Keratinocyte (primary cell): ENCODE measurements around the gene HERC2. TPM values are rescaled to one million over a fixed set of nuclear protein-coding genes. Genes with fewer than 3 reads are reported as not detected.

Source experiments
- DNase-seq: peaks from one replicate; pipeline ENCODE4 v3.0.0-alpha.2; 2011; ENCODE audit warnings: low read depth, missing footprints, low spot score
- FAIRE-seq: peaks from 2 replicates; lab custom pipeline; 2011; peaks lifted over from hg19 to GRCh38; lab: Jason Lieb, UNC
- H2AFZ ChIP-seq: 2 replicates; pipeline ENCODE4 v1.6.0; 2012; ENCODE audit warnings: low read length, control low read depth, inconsistent platforms; ENCODE audit not compliant: control insufficient read depth
- H3K27ac ChIP-seq: 2 replicates; pipeline ENCODE4 v1.5.1; 2011; ENCODE audit warnings: low read length; ENCODE audit not compliant: control insufficient read depth, insufficient read depth
- H3K27me3 ChIP-seq: 3 replicates; pipeline ENCODE4 v1.6.0; 2011; ENCODE audit warnings: low read length; ENCODE audit not compliant: control insufficient read depth, insufficient read depth; ENCODE audit errors: extremely low read depth
- H3K36me3 ChIP-seq, 2 experiments: 2 replicates in 1 of 2; 3 replicates in 1 of 2; pipeline ENCODE4 v1.5.1; 2011; ENCODE audit warnings: low read length in 2 of 2, mild to moderate bottlenecking in 1 of 2; ENCODE audit not compliant: control insufficient read depth in 2 of 2, insufficient read depth in 2 of 2; ENCODE audit errors: extremely low read depth in 1 of 2
- H3K4me1 ChIP-seq: 3 replicates; pipeline ENCODE4 v1.5.1; 2011; ENCODE audit warnings: low read length; ENCODE audit not compliant: control insufficient read depth, insufficient read depth; ENCODE audit errors: extremely low read depth
- H3K4me2 ChIP-seq: 3 replicates; pipeline ENCODE4 v1.6.0; 2011; ENCODE audit warnings: low read depth, low read length; ENCODE audit not compliant: control insufficient read depth, insufficient read depth; ENCODE audit errors: extremely low read depth
- H3K4me3 ChIP-seq, 3 experiments: fragments of 200-600 bp in 1 of 3; sonication (generic) in 1 of 3; 2 replicates in 2 of 3; 3 replicates in 1 of 3; pipeline ENCODE4 v1.5.1; 2011 to 2016; ENCODE audit warnings: low read length in 3 of 3, mild to moderate bottlenecking in 3 of 3, control low read depth in 2 of 3, inconsistent platforms in 1 of 3, low read depth in 1 of 3, mixed read lengths in 1 of 3, mixed run types in 1 of 3, moderate library complexity in 1 of 3; ENCODE audit not compliant: control insufficient read depth in 2 of 3, insufficient read depth in 2 of 3; ENCODE audit errors: extremely low read depth in 1 of 3
- H3K79me2 ChIP-seq: 2 replicates; pipeline ENCODE4 v1.6.0; 2012; ENCODE audit warnings: low read length; ENCODE audit not compliant: control insufficient read depth, insufficient read depth
- H3K9ac ChIP-seq: 3 replicates; pipeline ENCODE4 v1.6.0; 2011; ENCODE audit warnings: low read length; ENCODE audit not compliant: control insufficient read depth, insufficient read depth; ENCODE audit errors: extremely low read depth
- H3K9me1 ChIP-seq: 3 replicates; pipeline ENCODE4 v1.6.0; 2011; ENCODE audit warnings: low read length; ENCODE audit not compliant: control insufficient read depth, insufficient read depth; ENCODE audit errors: extremely low read depth
- H3K9me3 ChIP-seq: 2 replicates; pipeline ENCODE4 v1.5.1; 2012; ENCODE audit warnings: low read depth, low read length; ENCODE audit not compliant: control insufficient read depth
- H4K20me1 ChIP-seq: 3 replicates; pipeline ENCODE4 v1.6.0; 2011; ENCODE audit warnings: low read length; ENCODE audit not compliant: control insufficient read depth, insufficient read depth; ENCODE audit errors: extremely low read depth
- CTCF ChIP-seq, 3 experiments: IDR thresholded peaks in 1 of 3; conservative IDR thresholded peaks in 1 of 3; optimal IDR thresholded peaks in 1 of 3; 2 replicates in 2 of 3; 3 replicates in 1 of 3; pipeline versions ENCODE3 to v1.5.1; 2011; ENCODE audit warnings: low read length in 3 of 3, mild to moderate bottlenecking in 3 of 3, moderate library complexity in 2 of 3, control low read depth in 1 of 3, inconsistent platforms in 1 of 3; ENCODE audit not compliant: insufficient read depth in 2 of 3; ENCODE audit errors: extremely low read depth in 1 of 3
- EZH2 ChIP-seq: IDR thresholded peaks from one replicate; pipeline ENCODE4 v1.6.1; 2012; ENCODE audit warnings: inconsistent platforms, mild to moderate bottlenecking, low read length, moderate library complexity
- dilution Hi-C: fragments of 300-500 bp; cut with MboI; formaldehyde crosslinking; loops from one replicate; pipeline ENCODE4 v1.7.0; 2020; ENCODE audit warnings: low sequenced_read_pairs; ENCODE audit not compliant: extremely low pct_ligation_motif_present
- polyA plus RNA-seq, 5 experiments: library from polyadenylated mRNA; depleted of rRNA in 3 of 5; stranded (reverse) in 3 of 5; stranded (forward) in 1 of 5; unstranded in 1 of 5; fragments of >200 nt; gene quantifications; 1 replicate in 1 of 5; 2 replicates in 3 of 5; 3 replicates in 1 of 5; pipeline versions ENCODE4 v1.2.1 to v1.2.3, GENCODE V29; 2011 to 2012; ENCODE audit warnings: missing spikeins in 2 of 5, low read depth in 1 of 5, low replicate concordance in 1 of 5

Gene HERC2
- polyA plus RNA-seq, 1 donor (not counting 4 experiments of a cell fraction or from before 2014, with no cell fraction given): 12.4 TPM

GRCh38 chr15:28131400-28131799, 190.6 kb downstream of the HERC2 start:
- H3K9me1 ChIP-seq: no peaks in the 10 kb centered on the region
- no peak overlapping the region for H2AFZ ChIP-seq
- H3K4me1 ChIP-seq: no peaks in the 10 kb centered on the region
- FAIRE-seq (no peak), DNase-seq (no peak)
- H3K36me3 ChIP-seq: peaks cover 0 to 15% of the 10 kb centered on the region in 2 experiments
- no peaks in the 10 kb centered on the region for H4K20me1 ChIP-seq
- H3K9ac ChIP-seq: no peak overlapping the region
- H3K27me3 ChIP-seq: no peaks in the 10 kb centered on the region
- no peak overlapping the region for H3K4me3 ChIP-seq
- no peaks in the 10 kb centered on the region for H3K79me2 ChIP-seq
- TF ChIP-seq EZH2 (no peak), CTCF (optimal IDR thresholded peaks at IDR 0.05 in 1 of 3, IDR thresholded peaks at IDR 0.05 in 1 of 3, conservative IDR thresholded peaks at IDR 0.05 in 1 of 3; ENCODE audit: extremely low read depth in 1 of 3, insufficient read depth in 2 of 3, low read length in 3 of 3) (no peak)
- no peaks in the 10 kb centered on the region for H3K9me3 ChIP-seq
- dilution Hi-C loops: no loop called here
- no peak overlapping the region for H3K4me2 ChIP-seq
- no peak overlapping the region for H3K27ac ChIP-seq

GRCh38 chr15:28130651-28131050, 191.3 kb downstream of the HERC2 start:
- no peaks in the 10 kb centered on the region for H3K9me1 ChIP-seq
- FAIRE-seq (no peak), DNase-seq (no peak)
- H3K27ac ChIP-seq: no peak overlapping the region
- peaks cover 0 to 15% of the 10 kb centered on the region in 2 experiments for H3K36me3 ChIP-seq
- H4K20me1 ChIP-seq: no peaks in the 10 kb centered on the region
- dilution Hi-C loops: no loop called here
- TF ChIP-seq EZH2: no peak
- TF ChIP-seq CTCF (optimal IDR thresholded peaks at IDR 0.05 in 1 of 3, IDR thresholded peaks at IDR 0.05 in 1 of 3, conservative IDR thresholded peaks at IDR 0.05 in 1 of 3; ENCODE audit: extremely low read depth in 1 of 3, insufficient read depth in 2 of 3, low read length in 3 of 3): no peak
- H3K9me3 ChIP-seq: no peaks in the 10 kb centered on the region
- no peaks in the 10 kb centered on the region for H3K4me1 ChIP-seq
- H3K9ac ChIP-seq: no peak overlapping the region
- H3K4me2 ChIP-seq: no peak overlapping the region
- no peak overlapping the region for H3K4me3 ChIP-seq
- no peak overlapping the region for H2AFZ ChIP-seq
- H3K27me3 ChIP-seq: no peaks in the 10 kb centered on the region
- H3K79me2 ChIP-seq: no peaks in the 10 kb centered on the region
